ENCODE data around the gene RNF167. TPM values are rescaled to one million over a fixed set of nuclear protein-coding genes. Genes with fewer than 3 reads are reported as not detected.

Gene RNF167
- polyA plus RNA-seq, 1 donor from 2014 or later, result 64.1 TPM

GRCh38 chr17:4953451-4953961 lies 13.4 kb downstream of the RNF167 start:
- Histone ChIP-seq H3K9me2 (ENCODE audit: insufficient read depth, low read length) (no peaks in the 10 kb centered on the region), H3K36me3 (ENCODE audit: insufficient read depth, low read length) (no peaks in the 10 kb centered on the region), H3K9ac (ENCODE audit: low read length) (no peak overlapping the region), H3K9me3 (ENCODE audit: low read length) (no peaks in the 10 kb centered on the region), H2AFZ (ENCODE audit: low read depth, low read length) (no peak overlapping the region), H3K27ac (ENCODE audit: low read length) (no peak overlapping the region), H3F3A (ENCODE audit: insufficient read depth, low read length, poor library complexity, severe bottlenecking) (no peaks in the 10 kb centered on the region), H3K27me3 (ENCODE audit: insufficient read depth, low read depth, low read length) (peaks cover 3% of the 10 kb centered on the region), H3K4me2 (ENCODE audit: low read length) (no peak overlapping the region), H4K20me1 (ENCODE audit: insufficient read depth) (no peaks in the 10 kb centered on the region), H3K79me2 (replicated peaks; ENCODE audit: insufficient read depth, low read length) (no peaks in the 10 kb centered on the region), H3K4me3 (ENCODE audit: low read length) (no peak overlapping the region)
- TF ChIP-seq RAD21 (conservative IDR thresholded peaks at IDR 0.05) (no peak), CTCF (IDR thresholded peaks at IDR 0.05; ENCODE audit: poor library complexity, severe bottlenecking) (no peak), EP300 (conservative IDR thresholded peaks at IDR 0.05; ENCODE audit: poor library complexity, severe bottlenecking) (no peak), TAF1 (IDR thresholded peaks at IDR 0.05; ENCODE audit: low read depth) (no peak), REST (IDR thresholded peaks at IDR 0.05; ENCODE audit: borderline replicate concordance) (no peak), EZH2 (IDR thresholded peaks at IDR 0.05; ENCODE audit: borderline replicate concordance, insufficient read depth, low read length, poor library complexity, severe bottlenecking) (no peak), SMC3 (conservative IDR thresholded peaks at IDR 0.05; ENCODE audit: poor library complexity) (no peak), MXI1 (conservative IDR thresholded peaks at IDR 0.05; ENCODE audit: poor library complexity, severe bottlenecking) (no peak), POLR2AphosphoS5 (IDR thresholded peaks at IDR 0.05) (no peak)

GRCh38 chr17:4955091-4955490 lies 15.0 kb downstream of the RNF167 start:
- Histone ChIP-seq H4K20me1 (ENCODE audit: insufficient read depth) (no peaks in the 10 kb centered on the region), H3K9me2 (ENCODE audit: insufficient read depth, low read length) (no peaks in the 10 kb centered on the region), H3K27ac (ENCODE audit: low read length) (no peak overlapping the region), H3K36me3 (ENCODE audit: insufficient read depth, low read length) (no peaks in the 10 kb centered on the region), H3K9me3 (ENCODE audit: low read length) (no peaks in the 10 kb centered on the region), H3K4me3 (ENCODE audit: low read length) (no peak overlapping the region), H3K79me2 (replicated peaks; ENCODE audit: insufficient read depth, low read length) (no peaks in the 10 kb centered on the region), H3K27me3 (ENCODE audit: insufficient read depth, low read depth, low read length) (no peaks in the 10 kb centered on the region), H3K4me2 (ENCODE audit: low read length) (no peak overlapping the region), H3F3A (ENCODE audit: insufficient read depth, low read length, poor library complexity, severe bottlenecking) (no peaks in the 10 kb centered on the region), H2AFZ (ENCODE audit: low read depth, low read length) (no peak overlapping the region), H3K9ac (ENCODE audit: low read length) (no peak overlapping the region)
- no peak for TF ChIP-seq MXI1 (conservative IDR thresholded peaks at IDR 0.05; ENCODE audit: poor library complexity, severe bottlenecking)
- no peak for TF ChIP-seq EP300 (conservative IDR thresholded peaks at IDR 0.05; ENCODE audit: poor library complexity, severe bottlenecking)
- no peak for TF ChIP-seq RAD21 (conservative IDR thresholded peaks at IDR 0.05)
- no peak for TF ChIP-seq CTCF (IDR thresholded peaks at IDR 0.05; ENCODE audit: poor library complexity, severe bottlenecking)
- TF ChIP-seq REST (IDR thresholded peaks at IDR 0.05; ENCODE audit: borderline replicate concordance), result no peak
- no peak for TF ChIP-seq SMC3 (conservative IDR thresholded peaks at IDR 0.05; ENCODE audit: poor library complexity)
- TF ChIP-seq EZH2 (IDR thresholded peaks at IDR 0.05; ENCODE audit: borderline replicate concordance, insufficient read depth, low read length, poor library complexity, severe bottlenecking), result no peak
- TF ChIP-seq POLR2AphosphoS5 (IDR thresholded peaks at IDR 0.05), result no peak
- TF ChIP-seq TAF1 (IDR thresholded peaks at IDR 0.05; ENCODE audit: low read depth), result no peak
